ENCODE measurements around the gene MYOCD. TPM values are rescaled to one million over a fixed set of nuclear protein-coding genes. Genes with fewer than 3 reads are reported as not detected.

The MYOCD gene
- total RNA-seq, 1 experiment from 2014 or later, result not detected

- ATAC-seq (no peak), DNase-seq (ENCODE audit: low read depth, low spot score) (no peak)
- H4K20me1 ChIP-seq (ENCODE audit: insufficient read depth), result no peaks in the 10 kb centered on the region
- ChIA-PET CTCF (no interaction called here), POLR2A (no interaction called here), RAD21 (ENCODE audit: low non-redundant PET in 1 of 2, low total read pairs in 2 of 2, uncharacterized antibody in 2 of 2, unreplicated experiment in 2 of 2) (no interaction called here)
- no peak overlapping the region for H3K4me2 ChIP-seq (ENCODE audit: low read length)
- H2AFZ ChIP-seq (ENCODE audit: low read depth, low read length, poor library complexity, severe bottlenecking), result no peak overlapping the region
- BruUV-seq (replicated peaks), result no TSS peak
- no peaks in the 10 kb centered on the region for H3K36me3 ChIP-seq (ENCODE audit: control insufficient read depth in 1 of 2, insufficient read depth in 2 of 2, low read length in 2 of 2)
- intact Hi-C loops (cut with micrococcal nuclease), result loop anchor here (10.0 kb wide), 1 partner anchor 1789 kb away; no protein-coding TSS in a partner anchor
- H3K9me2 ChIP-seq (ENCODE audit: insufficient read depth), result no peaks in the 10 kb centered on the region
- H3K4me1 ChIP-seq (ENCODE audit: control insufficient read depth in 1 of 2, insufficient read depth in 2 of 2, low read length in 2 of 2), result no peaks in the 10 kb centered on the region
- no peak overlapping the region for H3K4me3 ChIP-seq (replicated peaks in 1 of 2; ENCODE audit: low read depth in 1 of 2, low read length in 2 of 2)
- no peak for TF ChIP-seq CBX3 (IDR thresholded peaks at IDR 0.05; ENCODE audit: low read depth)
- TF ChIP-seq ATF3 (IDR thresholded peaks at IDR 0.05), result no peak
- TF ChIP-seq POLR2AphosphoS5 (IDR thresholded peaks at IDR 0.05; ENCODE audit: low read depth, low read length), result no peak
- TF ChIP-seq CTCF (IDR thresholded peaks at IDR 0.05 in 2 of 3, conservative IDR thresholded peaks at IDR 0.05 in 1 of 3; ENCODE audit: borderline replicate concordance in 1 of 3, insufficient read depth in 1 of 3, low read depth in 2 of 3, low read length in 2 of 3), result no peak
- no peak for TF ChIP-seq RAD21 (IDR thresholded peaks at IDR 0.05; ENCODE audit: low read depth)
- TF ChIP-seq TCF7L2 (IDR thresholded peaks at IDR 0.05; ENCODE audit: borderline replicate concordance, extremely low read depth, insufficient read depth, insufficient read length), result no peak
- TF ChIP-seq ZNF274 (IDR thresholded peaks at IDR 0.05; ENCODE audit: low read depth, low read length), result no peak
- no peak for TF ChIP-seq EGR1 (IDR thresholded peaks at IDR 0.05; ENCODE audit: low read depth)
- TF ChIP-seq ZFX (IDR thresholded peaks at IDR 0.05), result no peak
- TF ChIP-seq EZH2 (IDR thresholded peaks at IDR 0.05), result no peak
- no peak for TF ChIP-seq SIN3A (IDR thresholded peaks at IDR 0.05; ENCODE audit: low read depth)
- no peak for TF ChIP-seq SP1 (IDR thresholded peaks at IDR 0.05; ENCODE audit: low read depth)
- no peak for TF ChIP-seq CEBPB (IDR thresholded peaks at IDR 0.05; ENCODE audit: low read depth)
- peaks cover 35% of the 10 kb centered on the region; the same call in 1 of the 2 replicates for H3K27me3 ChIP-seq (ENCODE audit: insufficient read depth, low read length)
- H3K27ac ChIP-seq (ENCODE audit: low read depth, low read length), result no peak overlapping the region
- H3K9ac ChIP-seq (ENCODE audit: low read length), result no peak overlapping the region
- H3K79me2 ChIP-seq (ENCODE audit: insufficient read depth, low read length), result no peaks in the 10 kb centered on the region
- H3K9me3 ChIP-seq (ENCODE audit: control insufficient read depth in 1 of 2, insufficient read depth in 1 of 2, low read depth in 1 of 2, low read length in 2 of 2), result no peaks in the 10 kb centered on the region
Measured at GRCh38 chr17:12664252-12664651, 1.4 kb upstream of the MYOCD start.
